NCI-H1417 treated with DMSO at 0.1 percent for 48 hours (cell line): ENCODE measurements around the gene BRSK1.

ENCODE experiments used
- DNase-seq: peaks from one replicate; lab custom pipeline; 2025; lab: John Stamatoyannopoulos, UW

BRSK1 gene

DNA sequence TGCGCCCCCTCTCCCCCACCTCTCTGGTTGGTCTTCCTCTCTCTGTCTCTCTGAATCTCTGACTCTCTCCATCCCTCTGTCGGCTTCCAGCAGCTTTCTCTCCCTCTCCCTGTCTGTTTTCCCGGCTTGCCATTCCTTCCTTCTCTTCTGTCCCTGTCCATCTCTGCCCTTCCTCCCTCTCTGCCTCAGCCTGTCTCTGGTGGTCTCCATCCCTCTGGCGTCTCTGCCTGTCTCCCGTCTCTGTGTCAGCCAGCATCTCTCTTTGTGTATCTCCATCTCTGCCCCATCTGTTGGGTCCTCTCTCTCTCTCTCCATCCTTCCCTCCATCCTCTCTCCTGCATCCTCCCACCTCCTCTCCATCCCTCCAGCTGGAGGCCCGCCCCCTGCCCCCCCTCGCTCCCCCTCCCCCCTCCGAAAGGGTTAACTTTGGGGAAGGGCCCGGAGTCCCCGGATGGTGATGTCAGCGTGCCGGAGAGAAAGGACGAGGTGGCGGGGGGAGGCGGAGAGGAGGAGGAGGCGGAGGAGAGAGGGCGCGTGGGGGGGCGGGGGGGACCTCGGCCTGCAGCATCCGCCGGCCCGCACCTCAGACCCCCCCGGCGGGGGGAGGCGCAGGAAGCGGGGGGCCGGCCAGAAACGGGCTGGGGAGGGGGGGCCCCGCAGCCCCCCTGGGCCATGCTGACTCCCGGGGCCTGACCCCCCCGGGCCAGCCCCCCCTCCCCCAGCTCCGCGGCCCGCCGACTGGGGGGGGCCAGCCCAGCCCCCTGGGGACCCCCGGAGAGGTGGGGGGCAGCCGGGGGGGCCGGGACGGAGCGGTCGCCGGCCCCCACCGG lies at the start of gene BRSK1:
Gene BRSK1, plus strand, starts transcription at position 450 of the 830 bp plus-strand sequence. CDS start 446 bp downstream, outside the sequence.
- no peak for DNase-seq

DNA sequence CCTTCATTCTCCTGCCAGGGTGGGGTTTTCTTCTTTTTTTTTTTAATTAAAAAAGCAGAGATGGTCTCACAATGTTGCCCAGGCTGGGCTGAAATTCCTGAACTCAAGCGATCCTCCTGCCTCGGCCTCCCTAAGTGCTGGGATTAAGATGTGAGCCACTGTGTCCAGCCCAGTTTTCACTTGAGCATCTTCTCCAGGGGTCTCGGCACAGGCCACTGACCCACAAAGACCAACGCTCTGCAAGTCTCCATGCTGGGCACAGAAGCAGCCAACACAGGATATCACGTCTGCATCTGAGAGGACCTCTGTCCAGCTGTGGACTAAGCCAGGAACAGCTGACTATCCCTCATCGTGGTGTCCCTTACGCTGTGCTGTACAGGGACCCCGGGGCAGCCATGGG lies 45.8 kb upstream of the BRSK1 start:
- DNase-seq, result no peak

DNA sequence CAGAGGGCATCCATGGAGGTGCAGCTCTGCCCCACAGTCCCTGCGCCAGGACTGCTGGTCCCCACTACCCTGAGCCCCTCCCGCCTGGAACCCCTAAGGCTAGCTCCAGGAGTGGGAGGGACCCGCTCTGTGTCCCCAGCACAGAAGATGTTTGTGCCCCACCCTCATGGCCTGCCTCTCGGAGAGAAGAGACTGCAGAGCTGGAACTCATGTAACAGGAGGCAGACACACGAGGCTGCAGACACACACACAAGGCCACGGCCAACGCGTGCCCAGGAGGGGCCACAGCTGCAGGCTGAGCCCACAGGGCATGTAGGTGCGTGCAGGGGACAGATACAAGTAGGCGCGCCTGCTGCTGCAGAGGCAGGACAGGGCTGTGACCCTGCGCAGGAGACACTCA lies 44.8 kb upstream of the BRSK1 start:
- DNase-seq, result no peak

DNA sequence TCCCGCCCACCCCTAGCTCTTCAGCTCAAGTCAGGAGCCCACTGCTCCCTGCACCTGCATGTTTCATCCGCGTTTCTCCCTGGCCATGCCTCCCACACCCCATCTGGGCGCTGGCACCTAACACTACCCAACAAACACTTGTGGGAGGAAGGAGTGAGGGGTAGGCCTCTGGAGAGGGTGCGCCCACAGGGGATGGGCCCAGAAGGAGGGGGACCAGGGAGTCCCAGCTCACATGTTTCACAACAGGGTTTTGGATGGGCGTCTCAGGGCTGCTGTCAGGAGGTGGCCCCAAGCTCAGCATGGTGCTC lies 43.1 kb upstream of the BRSK1 start:
- DNase-seq, result no peak

DNA sequence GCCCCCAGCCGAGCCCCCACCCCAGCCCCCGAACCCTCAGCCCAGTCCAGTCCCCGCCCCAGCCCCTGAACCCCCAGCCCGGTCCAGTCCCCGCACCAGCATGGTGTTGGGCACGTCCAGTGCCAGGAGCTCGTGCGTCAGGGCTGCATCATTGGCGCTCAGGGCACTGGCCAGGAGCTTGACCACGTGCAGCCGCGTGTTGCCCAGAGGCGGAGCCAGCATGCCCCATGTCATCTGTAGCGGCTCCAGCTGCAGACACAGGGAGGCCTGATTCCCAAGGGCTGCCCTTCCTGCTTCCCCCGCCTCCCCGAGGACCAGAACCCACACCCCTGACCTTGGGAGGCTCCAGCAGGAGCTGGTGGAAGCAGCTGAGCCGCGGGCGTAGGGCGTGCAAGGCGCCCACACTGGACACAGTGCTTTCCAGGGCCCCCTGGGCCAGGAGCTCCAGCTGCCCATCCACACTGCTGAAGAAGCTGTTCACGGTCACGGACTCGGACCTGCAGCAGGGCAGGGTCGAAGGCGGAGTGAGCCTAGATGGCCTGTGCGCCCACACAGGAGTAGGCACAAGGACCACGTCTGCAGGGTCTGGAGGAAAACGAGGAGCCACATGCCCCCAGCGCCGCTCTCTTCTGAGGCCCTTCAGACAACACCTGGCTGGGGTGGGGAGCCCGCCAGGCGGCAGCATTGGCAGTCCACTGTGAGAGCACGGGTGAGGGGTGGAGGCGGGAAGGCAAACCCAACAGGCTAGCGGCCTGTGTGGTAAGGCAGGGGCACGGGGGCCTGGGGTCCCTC lies 42.5 kb upstream of the BRSK1 start:
- DNase-seq, result no peak

- no peak for DNase-seq
These were observed 41.8 kb upstream of the BRSK1 start for GRCh38 chr19:55241935-55242464.

DNA sequence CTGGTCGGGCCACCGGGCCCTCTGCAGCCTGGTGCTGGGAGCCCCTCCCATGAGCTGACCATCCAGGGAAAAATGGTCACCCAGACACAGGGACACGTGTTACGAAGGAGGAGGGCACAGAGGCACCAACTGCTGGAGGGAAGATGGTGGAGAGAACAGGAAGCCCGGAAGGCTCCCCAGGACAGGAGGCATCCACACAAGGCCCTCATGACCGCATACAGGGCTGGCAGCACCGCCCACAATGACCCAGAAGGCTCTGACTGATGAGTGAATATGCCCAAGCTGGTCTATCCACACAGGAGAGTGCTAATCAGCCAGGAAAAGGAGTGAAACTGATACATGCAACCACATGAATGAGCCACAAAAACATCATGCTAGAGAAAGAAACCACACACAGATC lies 41.3 kb upstream of the BRSK1 start:
- DNase-seq, result no peak

DNA sequence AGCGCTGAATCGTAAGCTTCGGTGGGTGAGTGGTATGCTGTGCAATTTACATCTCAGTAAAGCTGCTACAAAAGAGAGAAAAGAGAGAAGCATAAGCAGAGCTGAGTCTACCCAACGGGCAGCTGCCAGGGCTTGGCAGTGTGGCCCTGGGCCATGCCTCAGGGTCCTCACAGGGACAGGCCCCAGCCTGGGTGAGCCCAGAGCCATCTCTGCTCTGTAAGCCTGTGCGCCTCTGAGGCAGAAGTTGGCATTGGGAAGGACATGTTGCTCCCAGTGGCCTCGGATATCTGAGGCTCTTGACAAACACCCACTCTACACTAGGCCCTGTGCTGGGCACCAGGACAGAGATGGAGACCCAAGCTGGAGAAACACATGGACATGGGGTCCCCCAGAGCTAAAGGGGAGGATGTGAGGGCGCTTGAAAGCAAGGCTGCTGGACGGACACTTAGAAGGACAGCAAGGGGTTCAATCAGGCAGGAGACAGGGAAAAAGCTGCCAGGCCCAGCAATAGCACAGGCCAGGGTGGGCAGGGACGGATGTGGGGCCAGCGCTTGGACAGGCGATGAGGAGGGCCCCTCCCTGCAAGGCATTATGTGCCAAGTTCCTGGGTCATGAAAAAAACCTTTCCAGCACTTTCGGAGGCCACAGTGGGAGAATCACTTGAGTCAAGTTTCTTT lies 39.7 kb upstream of the BRSK1 start:
- DNase-seq, result no peak

- DNase-seq, result no peak
These were observed 38.4 kb upstream of the BRSK1 start for GRCh38 chr19:55245236-55245904.

GRCh38 chr19:55246462-55247451 lies 37.0 kb upstream of the BRSK1 start:
- DNase-seq, result no peak

DNA sequence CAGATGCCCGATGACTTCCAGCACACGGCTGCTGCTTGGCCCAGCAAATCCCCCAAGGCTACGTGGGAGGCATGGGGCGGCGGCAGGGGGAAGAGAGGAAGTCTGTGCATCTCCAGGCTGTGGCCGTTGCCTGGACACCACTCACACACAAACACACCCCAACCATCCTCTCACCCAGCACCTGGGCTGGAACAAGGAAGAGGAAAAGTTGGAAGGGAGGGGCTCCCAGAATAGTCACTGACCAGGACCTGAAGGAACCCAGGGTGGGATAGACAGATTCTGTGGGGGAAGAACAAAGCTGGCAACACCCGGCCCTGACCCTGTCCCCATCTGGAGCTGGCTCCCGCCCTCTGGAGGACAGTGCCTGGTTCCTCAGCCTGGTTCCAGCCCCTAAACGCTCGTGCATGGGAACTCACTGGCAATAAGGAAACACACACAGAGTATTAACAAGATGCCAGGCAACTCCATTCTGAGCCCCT lies 36.1 kb upstream of the BRSK1 start:
- DNase-seq, result no peak

DNA sequence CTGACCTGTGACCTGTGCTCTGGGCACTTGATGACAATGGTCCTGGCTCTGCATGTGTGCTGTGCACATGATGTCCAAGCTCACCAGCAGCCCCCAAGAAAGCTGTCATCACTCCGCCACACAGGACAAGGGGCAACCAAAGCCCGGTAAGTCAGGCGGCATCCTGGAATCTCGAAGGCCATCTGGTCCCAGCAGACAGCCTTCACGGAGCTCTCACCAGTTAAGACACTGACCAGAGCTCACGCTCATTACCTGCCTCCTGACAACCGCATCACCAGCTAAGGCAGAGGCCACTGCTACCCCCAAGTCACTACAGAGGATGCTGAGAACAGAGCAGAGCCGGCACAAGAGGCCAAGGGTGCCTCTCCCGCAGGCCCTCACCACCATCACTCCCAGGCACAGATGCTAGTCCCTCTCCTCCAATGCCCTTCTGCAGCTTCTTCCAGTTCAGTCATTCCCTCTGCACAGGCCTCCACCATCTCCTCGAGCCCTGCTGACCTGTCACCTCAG lies 35.6 kb upstream of the BRSK1 start:
- no peak for DNase-seq

- no peak for DNase-seq
These were observed 35.1 kb upstream of the BRSK1 start for GRCh38 chr19:55248704-55249103.

GRCh38 chr19:55249841-55250240 lies 34.0 kb upstream of the BRSK1 start:
- DNase-seq, result no peak

DNA sequence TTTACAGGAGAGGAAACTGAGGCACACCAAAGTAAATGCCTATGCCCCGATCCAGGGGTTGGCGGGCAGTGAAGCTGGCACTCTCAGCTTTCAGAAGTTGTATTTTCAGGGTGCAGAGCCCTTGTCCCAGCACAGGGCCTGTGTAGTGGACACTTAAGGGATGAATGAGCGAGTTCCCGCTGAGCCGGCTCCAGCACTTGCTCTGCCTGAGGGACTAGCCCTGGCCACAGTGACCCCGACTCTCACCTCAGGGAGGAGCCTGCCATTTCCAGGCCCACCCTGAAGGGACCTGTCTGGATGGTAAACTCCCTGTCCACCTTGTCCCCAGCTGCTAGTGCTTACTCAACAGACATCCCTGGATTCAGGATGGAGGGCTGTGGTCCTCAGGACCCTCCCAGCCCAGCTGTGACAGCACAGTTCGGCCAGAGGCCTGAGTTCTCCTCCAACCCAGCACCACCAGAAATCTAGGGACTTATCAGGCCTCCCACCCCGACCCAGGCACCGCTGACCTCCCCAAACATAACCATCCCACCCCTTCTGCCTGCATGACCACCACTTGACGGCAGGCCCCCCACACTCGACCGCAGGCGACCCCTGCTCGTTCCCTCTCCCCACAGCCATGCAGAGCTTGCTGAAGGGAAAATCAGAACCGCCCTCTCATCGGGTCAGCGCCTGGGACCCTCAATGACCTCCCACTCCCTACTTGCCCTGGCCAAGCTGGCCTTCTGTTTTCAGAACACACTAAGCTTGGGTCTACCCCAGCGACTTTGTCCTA lies 33.3 kb upstream of the BRSK1 start:
- DNase-seq, result no peak

GRCh38 chr19:55251341-55252081 lies 32.3 kb upstream of the BRSK1 start:
- DNase-seq, result no peak

DNA sequence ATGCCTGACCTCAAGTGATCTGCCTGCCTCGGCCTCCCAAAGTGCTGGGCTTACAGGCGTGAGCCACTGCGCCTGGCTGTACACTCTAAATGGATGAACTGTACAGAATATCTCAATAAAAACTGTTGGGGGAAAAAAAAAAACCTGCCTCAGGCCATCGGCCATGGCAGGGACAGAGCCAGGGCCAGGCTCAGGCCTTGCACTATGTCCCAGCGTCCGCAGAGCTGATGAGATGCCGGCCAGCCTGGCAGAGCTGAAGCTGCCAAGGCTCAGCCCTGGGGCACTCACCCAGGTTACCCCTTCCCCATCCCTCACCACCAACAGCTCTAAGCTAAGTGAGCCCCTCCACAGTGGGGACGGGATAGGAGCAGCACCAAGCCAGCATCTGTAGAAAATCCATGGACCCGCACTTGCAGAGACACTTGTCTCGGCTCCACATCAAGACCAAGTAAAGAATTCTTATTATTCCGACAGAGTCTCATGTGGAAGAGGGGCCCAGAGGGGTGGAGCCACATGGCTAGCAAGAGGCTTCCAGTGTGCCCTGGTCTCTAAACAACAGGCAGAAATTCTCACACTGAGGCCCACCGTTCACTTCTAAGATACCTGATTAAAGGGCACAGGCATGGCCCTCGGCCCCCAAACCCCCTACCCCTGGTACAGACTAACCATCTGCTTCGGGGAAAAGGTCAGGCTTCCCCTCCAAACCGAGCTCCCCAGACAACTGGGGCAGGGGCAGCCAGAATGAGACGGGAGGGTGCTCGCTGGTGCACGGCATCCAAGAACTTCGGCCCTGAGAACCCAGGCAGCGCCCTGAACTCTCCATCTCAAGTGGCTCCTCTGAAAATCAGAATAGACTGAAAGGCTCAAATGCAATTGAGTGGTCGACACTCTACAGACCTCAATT lies 30.8 kb upstream of the BRSK1 start:
- no peak for DNase-seq
